ENCODE results near the gene ACAT1. TPM values are rescaled to one million over a fixed set of nuclear protein-coding genes. Genes with fewer than 3 reads are reported as not detected.

The ACAT1 gene
- polyA plus RNA-seq, 1 donor from 2014 or later = 89.0 TPM

DNA sequence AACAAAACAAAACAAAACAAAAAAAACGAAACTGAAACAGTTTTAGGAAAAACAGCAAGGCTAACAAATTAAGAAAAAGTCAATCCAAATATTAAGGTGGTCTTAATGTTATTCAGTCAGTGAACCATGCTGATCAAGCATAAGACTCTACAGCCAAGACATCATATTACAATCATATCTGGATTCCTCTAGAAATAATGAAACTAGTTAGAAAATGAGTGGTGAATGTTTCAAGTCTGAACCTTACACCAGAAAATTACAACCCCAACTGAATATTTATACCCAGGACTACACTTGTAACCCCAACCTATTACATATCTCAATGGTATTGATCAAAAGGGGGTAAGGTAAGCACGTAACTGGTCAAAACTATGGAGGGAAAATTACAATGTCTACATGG is 48.8 kb downstream of the ACAT1 start:
- H3F3A ChIP-seq (ENCODE audit: insufficient read depth, low read length, poor library complexity, severe bottlenecking) = no peaks in the 10 kb centered on the region
- H3K9ac ChIP-seq (ENCODE audit: low read length) = no peak overlapping the region
- TF ChIP-seq EP300 (conservative IDR thresholded peaks at IDR 0.05; ENCODE audit: poor library complexity, severe bottlenecking) (no peak), EZH2 (IDR thresholded peaks at IDR 0.05; ENCODE audit: borderline replicate concordance, insufficient read depth, low read length, poor library complexity, severe bottlenecking) (no peak), TAF1 (IDR thresholded peaks at IDR 0.05; ENCODE audit: low read depth) (no peak), POLR2AphosphoS5 (IDR thresholded peaks at IDR 0.05) (no peak), MXI1 (conservative IDR thresholded peaks at IDR 0.05; ENCODE audit: poor library complexity, severe bottlenecking) (no peak), SMC3 (conservative IDR thresholded peaks at IDR 0.05; ENCODE audit: poor library complexity) (no peak), RAD21 (conservative IDR thresholded peaks at IDR 0.05) (no peak)
- TF ChIP-seq, protein P1, sequence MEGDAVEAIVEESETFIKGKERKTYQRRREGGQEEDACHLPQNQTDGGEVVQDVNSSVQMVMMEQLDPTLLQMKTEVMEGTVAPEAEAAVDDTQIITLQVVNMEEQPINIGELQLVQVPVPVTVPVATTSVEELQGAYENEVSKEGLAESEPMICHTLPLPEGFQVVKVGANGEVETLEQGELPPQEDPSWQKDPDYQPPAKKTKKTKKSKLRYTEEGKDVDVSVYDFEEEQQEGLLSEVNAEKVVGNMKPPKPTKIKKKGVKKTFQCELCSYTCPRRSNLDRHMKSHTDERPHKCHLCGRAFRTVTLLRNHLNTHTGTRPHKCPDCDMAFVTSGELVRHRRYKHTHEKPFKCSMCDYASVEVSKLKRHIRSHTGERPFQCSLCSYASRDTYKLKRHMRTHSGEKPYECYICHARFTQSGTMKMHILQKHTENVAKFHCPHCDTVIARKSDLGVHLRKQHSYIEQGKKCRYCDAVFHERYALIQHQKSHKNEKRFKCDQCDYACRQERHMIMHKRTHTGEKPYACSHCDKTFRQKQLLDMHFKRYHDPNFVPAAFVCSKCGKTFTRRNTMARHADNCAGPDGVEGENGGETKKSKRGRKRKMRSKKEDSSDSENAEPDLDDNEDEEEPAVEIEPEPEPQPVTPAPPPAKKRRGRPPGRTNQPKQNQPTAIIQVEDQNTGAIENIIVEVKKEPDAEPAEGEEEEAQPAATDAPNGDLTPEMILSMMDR (IDR thresholded peaks at IDR 0.05; ENCODE audit: poor library complexity, severe bottlenecking) = no peak
- TF ChIP-seq, protein P2, sequence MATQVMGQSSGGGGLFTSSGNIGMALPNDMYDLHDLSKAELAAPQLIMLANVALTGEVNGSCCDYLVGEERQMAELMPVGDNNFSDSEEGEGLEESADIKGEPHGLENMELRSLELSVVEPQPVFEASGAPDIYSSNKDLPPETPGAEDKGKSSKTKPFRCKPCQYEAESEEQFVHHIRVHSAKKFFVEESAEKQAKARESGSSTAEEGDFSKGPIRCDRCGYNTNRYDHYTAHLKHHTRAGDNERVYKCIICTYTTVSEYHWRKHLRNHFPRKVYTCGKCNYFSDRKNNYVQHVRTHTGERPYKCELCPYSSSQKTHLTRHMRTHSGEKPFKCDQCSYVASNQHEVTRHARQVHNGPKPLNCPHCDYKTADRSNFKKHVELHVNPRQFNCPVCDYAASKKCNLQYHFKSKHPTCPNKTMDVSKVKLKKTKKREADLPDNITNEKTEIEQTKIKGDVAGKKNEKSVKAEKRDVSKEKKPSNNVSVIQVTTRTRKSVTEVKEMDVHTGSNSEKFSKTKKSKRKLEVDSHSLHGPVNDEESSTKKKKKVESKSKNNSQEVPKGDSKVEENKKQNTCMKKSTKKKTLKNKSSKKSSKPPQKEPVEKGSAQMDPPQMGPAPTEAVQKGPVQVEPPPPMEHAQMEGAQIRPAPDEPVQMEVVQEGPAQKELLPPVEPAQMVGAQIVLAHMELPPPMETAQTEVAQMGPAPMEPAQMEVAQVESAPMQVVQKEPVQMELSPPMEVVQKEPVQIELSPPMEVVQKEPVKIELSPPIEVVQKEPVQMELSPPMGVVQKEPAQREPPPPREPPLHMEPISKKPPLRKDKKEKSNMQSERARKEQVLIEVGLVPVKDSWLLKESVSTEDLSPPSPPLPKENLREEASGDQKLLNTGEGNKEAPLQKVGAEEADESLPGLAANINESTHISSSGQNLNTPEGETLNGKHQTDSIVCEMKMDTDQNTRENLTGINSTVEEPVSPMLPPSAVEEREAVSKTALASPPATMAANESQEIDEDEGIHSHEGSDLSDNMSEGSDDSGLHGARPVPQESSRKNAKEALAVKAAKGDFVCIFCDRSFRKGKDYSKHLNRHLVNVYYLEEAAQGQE (IDR thresholded peaks at IDR 0.05; ENCODE audit: borderline replicate concordance) = no peak
- no peak overlapping the region for H2AFZ ChIP-seq (ENCODE audit: low read depth, low read length)
- H3K27ac ChIP-seq (ENCODE audit: low read length) = no peak overlapping the region
- no peaks in the 10 kb centered on the region for H3K9me3 ChIP-seq (ENCODE audit: low read length)
- no peaks in the 10 kb centered on the region for H3K79me2 ChIP-seq (replicated peaks; ENCODE audit: insufficient read depth, low read length)
- no peaks in the 10 kb centered on the region for H3K27me3 ChIP-seq (ENCODE audit: insufficient read depth, low read depth, low read length)
- H3K4me3 ChIP-seq (ENCODE audit: low read length) = no peak overlapping the region
- no peak overlapping the region for H3K4me2 ChIP-seq (ENCODE audit: low read length)
- no peaks in the 10 kb centered on the region for H3K9me2 ChIP-seq (ENCODE audit: insufficient read depth, low read length)
- no peaks in the 10 kb centered on the region for H4K20me1 ChIP-seq (ENCODE audit: insufficient read depth)
- peaks cover 19% of the 10 kb centered on the region for H3K36me3 ChIP-seq (ENCODE audit: insufficient read depth, low read length)

DNA sequence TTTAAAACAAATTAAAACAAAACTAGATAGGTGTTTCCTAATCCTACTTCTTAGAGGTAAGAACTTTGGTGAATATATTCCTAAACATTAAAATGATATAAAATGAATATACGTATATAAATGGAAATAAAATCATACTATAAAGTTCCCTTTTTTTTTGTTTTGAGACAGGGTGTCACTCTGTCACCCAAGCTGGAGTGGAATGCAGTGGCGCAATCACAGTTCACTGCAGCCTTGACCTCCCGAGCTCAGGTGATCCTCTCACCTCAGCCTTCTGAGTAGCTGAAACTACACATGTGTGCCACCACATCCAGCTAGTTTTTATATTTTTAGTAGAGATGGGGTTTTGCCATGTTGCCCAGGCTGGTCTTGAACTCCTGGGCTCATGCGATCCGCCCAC is 56.2 kb downstream of the ACAT1 start:
- Histone ChIP-seq H3K36me3 (ENCODE audit: insufficient read depth, low read length) (peaks cover 6% of the 10 kb centered on the region), H4K20me1 (ENCODE audit: insufficient read depth) (no peaks in the 10 kb centered on the region), H3K9me2 (ENCODE audit: insufficient read depth, low read length) (no peaks in the 10 kb centered on the region), H3K4me2 (ENCODE audit: low read length) (no peak overlapping the region), H2AFZ (ENCODE audit: low read depth, low read length) (no peak overlapping the region), H3K27ac (ENCODE audit: low read length) (no peak overlapping the region), H3K9ac (ENCODE audit: low read length) (no peak overlapping the region), H3F3A (ENCODE audit: insufficient read depth, low read length, poor library complexity, severe bottlenecking) (no peaks in the 10 kb centered on the region), H3K9me3 (ENCODE audit: low read length) (no peaks in the 10 kb centered on the region), H3K27me3 (ENCODE audit: insufficient read depth, low read depth, low read length) (no peaks in the 10 kb centered on the region), H3K4me3 (ENCODE audit: low read length) (no peak overlapping the region), H3K79me2 (replicated peaks; ENCODE audit: insufficient read depth, low read length) (no peaks in the 10 kb centered on the region)
- no peak for TF ChIP-seq POLR2AphosphoS5 (IDR thresholded peaks at IDR 0.05)
- TF ChIP-seq, protein P2 (IDR thresholded peaks at IDR 0.05; ENCODE audit: borderline replicate concordance) = no peak
- no peak for TF ChIP-seq SMC3 (conservative IDR thresholded peaks at IDR 0.05; ENCODE audit: poor library complexity)

Measured in neural cell (in vitro differentiated cells).